Activated T-cell treated with anti-CD3 and anti-CD28 coated beads, Interleukin-2, amount 50 U/mL, for 1 hour (primary cell): ENCODE results near the gene MRPL52.
A peak's percentile ranks its signal among the peaks of the same experiment; 100 is the strongest.
"Not testable (repeated sequence)": the region's sequence is repeated elsewhere in the genome, so short reads cannot be mapped to it uniquely, and the experiment has no call there.

Source experiments
- DNase-seq: peaks from one replicate; pipeline ENCODE4 v3.0.0-alpha.2; 2020

The MRPL52 gene

DNA sequence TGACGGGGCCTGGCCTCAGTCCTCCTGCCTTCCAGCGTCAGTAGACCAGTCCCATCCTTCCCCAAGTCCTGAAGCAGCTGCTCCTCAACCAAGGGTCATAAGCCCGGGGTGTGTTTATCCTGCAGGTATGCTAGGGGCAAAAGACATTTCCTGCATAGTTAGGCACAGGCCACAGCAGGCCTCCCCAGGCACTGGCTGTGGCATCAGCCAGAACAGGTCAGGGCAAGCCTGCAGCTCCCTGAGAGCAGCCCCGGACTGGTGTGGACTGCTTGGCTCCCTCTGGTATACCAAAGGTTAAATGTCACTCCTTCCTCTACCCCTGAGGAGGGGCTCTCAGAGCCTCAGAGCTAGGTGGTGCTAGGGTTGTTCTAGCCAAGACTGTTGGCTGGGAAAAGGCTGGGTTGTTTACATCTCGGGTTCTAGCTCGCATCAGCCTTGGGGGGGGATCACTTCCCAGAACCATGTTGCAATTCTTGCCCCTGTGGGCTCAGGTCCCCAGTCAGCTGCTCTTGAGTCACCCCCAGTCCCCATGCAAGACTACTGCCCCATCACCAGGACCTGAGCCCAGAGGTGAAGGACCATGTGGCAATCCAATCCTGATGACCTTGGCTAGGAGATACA, 9.6 kb downstream of the MRPL52 start:
- no peak for DNase-seq

DNA sequence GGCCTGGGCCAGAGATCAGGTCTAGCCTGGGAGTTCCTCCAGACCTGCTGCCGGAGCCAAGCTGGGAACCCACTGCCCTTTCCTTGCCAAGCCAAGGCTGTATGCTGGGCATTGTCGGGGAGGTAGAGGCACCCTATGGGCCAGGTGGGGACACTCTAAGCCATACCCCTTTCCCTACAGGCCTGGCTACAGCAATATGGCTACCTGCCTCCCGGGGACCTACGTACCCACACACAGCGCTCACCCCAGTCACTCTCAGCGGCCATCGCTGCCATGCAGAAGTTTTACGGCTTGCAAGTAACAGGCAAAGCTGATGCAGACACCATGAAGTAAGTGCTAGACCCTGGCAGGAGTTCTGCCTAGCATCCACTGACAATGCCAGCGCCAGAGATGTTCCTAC, 11.6 kb downstream of the MRPL52 start:
- DNase-seq: no peak

DNA sequence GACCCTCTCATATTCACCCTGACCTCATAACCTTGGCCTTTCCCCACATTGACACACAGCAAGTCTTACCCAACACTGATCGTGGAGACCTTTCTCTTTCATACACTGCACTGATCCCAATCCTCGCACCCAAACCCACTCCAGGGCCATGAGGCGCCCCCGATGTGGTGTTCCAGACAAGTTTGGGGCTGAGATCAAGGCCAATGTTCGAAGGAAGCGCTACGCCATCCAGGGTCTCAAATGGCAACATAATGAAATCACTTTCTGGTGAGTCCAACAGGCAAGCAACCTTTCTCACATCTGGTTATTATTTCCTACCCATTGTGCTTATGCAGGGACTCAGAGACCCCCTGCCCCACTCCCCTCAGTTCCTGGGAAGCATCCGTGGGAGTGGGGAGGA, 12.1 kb downstream of the MRPL52 start:
- DNase-seq: no peak

DNA sequence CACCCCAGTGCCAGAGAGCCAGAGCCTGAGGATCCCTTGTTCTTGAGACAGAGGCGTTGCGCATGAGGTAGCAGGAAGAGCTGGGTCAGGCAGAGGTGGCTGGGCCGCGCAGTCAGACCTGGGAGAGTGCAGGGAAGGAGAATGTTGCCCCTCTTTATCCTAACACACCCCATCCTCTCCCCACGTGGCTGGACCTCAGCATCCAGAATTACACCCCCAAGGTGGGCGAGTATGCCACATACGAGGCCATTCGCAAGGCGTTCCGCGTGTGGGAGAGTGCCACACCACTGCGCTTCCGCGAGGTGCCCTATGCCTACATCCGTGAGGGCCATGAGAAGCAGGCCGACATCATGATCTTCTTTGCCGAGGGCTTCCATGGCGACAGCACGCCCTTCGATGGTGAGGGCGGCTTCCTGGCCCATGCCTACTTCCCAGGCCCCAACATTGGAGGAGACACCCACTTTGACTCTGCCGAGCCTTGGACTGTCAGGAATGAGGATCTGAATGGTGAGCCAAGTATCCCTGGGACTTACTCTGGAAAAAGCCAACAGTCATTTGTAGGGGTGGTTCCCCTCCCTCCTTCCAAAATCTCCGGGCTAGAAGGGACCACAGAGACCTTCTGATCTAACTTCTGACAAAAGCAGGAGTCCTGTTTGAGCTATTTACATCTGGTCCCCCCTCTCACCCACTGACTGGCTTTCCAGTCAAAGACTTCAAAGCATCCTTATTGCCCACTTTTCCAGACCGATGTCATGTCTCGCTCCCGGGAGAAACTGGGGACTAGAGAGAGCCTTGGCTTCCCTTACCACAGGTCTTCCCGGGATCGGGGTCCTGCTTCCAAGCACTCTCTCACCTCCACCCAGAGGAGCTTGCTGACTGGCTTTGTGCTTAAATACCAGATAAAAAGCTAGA, 12.8 kb downstream of the MRPL52 start:
- no peak for DNase-seq

DNA sequence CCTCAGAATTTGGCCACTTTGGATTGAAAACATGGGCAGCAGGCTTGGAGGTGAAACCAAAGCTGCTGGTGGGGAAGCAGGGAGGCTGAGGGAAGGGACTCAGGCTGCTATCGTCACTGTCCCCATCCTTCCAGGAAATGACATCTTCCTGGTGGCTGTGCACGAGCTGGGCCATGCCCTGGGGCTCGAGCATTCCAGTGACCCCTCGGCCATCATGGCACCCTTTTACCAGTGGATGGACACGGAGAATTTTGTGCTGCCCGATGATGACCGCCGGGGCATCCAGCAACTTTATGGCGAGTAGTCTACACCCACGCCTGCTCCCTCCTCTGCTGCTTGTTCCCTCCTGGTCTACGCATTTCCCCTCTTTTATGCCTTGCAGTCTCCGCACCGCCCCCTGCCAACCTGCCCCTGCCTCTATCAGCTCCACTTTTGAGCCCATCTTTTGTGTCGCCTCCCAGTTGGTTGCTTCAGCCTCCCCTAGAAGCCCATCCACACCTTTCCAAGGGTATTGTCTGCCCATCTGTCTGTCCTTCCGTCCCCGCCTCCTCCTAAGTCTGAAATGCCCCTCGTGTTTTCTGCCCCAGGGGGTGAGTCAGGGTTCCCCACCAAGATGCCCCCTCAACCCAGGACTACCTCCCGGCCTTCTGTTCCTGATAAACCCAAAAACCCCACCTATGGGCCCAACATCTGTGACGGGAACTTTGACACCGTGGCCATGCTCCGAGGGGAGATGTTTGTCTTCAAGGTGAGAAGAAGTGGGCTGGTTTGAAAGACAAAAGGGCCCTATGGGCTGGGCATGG, 13.6 kb downstream of the MRPL52 start:
- DNase-seq: no peak

DNA sequence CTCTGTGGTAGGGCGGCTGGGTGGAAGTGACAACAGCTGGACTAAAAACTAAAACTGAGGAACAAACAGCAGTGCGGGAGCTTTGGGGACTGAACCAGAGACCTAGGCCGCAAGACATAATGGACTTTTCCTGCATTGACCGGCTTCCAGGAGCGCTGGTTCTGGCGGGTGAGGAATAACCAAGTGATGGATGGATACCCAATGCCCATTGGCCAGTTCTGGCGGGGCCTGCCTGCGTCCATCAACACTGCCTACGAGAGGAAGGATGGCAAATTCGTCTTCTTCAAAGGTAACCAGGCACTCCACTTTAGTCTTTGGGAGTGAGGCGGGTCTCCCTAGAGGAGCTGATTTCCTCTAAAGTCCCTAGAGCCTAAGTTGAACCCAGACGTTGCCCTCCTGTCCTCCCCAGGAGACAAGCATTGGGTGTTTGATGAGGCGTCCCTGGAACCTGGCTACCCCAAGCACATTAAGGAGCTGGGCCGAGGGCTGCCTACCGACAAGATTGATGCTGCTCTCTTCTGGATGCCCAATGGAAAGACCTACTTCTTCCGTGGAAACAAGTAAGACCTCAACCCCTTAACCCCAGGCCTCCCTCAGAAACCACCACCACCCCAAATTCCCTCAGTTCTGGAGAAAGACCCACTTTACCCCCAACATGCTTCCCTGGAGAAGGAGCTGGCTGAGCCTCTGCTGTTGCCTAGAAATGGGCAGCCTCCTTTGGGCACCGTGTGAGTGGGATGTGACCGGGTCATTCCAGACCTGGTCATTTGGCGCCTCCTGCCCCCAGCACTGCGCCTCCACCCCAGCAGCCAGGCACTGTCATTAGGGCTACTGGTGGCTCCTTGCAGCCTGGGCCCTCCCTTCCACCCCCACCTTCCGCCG, 14.8 kb downstream of the MRPL52 start:
- no peak for DNase-seq

DNA sequence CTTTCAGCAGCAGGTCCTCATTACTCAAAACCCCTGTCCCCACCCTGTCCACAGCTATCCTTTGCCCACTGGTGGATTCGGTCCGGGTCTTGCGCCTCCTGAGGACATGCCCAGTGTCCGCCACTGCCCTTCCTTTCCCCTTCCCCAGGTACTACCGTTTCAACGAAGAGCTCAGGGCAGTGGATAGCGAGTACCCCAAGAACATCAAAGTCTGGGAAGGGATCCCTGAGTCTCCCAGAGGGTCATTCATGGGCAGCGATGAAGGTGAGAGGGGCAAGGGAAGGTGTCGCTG, 15.4 kb downstream of the MRPL52 start:
- no peak for DNase-seq

DNA sequence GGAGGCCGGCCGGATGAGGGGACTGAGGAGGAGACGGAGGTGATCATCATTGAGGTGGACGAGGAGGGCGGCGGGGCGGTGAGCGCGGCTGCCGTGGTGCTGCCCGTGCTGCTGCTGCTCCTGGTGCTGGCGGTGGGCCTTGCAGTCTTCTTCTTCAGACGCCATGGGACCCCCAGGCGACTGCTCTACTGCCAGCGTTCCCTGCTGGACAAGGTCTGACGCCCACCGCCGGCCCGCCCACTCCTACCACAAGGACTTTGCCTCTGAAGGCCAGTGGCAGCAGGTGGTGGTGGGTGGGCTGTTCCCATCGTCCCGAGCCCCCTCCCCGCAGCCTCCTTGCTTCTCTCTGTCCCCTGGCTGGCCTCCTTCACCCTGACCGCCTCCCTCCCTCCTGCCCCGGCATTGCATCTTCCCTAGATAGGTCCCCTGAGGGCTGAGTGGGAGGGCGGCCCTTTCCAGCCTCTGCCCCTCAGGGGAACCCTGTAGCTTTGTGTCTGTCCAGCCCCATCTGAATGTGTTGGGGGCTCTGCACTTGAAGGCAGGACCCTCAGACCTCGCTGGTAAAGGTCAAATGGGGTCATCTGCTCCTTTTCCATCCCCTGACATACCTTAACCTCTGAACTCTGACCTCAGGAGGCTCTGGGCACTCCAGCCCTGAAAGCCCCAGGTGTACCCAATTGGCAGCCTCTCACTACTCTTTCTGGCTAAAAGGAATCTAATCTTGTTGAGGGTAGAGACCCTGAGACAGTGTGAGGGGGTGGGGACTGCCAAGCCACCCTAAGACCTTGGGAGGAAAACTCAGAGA, 16.3 kb downstream of the MRPL52 start:
- no peak for DNase-seq

DNA sequence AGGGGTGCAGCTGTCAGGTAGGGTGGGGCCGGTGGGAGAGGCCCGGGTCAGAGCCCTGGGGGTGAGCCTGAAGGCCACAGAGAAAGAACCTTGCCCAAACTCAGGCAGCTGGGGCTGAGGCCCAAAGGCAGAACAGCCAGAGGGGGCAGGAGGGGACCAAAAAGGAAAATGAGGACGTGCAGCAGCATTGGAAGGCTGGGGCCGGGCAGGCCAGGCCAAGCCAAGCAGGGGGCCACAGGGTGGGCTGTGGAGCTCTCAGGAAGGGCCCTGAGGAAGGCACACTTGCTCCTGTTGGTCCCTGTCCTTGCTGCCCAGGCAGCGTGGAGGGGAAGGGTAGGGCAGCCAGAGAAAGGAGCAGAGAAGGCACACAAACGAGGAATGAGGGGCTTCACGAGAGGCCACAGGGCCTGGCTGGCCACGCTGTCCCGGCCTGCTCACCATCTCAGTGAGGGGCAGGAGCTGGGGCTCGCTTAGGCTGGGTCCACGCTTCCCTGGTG, 17.2 kb downstream of the MRPL52 start:
- DNase-seq: no peak

DNA sequence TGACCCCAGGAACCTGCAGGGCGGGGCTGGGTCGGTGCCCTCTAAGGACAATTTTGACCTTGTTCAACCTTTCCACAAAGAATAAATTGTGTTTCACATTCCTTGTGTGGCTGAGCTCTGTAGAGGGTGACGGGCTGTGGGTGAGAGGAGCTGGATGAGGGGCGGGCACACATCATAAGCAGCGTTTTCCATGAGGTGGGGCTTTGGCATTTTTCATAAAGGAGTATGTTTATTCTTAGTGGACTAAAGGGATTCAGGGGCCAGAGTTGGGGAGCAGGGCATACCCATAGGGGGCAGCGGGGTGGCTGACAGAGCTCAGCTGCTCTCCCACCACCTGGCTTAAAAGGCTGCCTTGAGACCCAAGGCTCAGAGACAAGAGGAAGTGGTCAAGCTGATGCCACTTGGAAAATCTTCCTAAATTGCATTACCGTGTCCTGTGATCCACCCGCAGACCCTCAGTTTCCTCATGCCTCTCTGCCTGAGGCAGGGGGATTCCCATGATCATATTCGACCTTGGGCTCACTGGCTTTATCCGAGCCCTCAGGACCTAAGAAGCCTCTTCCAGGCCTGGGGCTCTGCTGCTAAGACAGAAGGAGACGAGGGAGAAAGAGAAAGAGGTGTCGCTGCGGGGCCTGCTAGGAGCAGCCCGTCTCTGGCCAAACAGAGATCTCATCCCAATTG, 18.1 kb downstream of the MRPL52 start:
- no peak for DNase-seq

DNA sequence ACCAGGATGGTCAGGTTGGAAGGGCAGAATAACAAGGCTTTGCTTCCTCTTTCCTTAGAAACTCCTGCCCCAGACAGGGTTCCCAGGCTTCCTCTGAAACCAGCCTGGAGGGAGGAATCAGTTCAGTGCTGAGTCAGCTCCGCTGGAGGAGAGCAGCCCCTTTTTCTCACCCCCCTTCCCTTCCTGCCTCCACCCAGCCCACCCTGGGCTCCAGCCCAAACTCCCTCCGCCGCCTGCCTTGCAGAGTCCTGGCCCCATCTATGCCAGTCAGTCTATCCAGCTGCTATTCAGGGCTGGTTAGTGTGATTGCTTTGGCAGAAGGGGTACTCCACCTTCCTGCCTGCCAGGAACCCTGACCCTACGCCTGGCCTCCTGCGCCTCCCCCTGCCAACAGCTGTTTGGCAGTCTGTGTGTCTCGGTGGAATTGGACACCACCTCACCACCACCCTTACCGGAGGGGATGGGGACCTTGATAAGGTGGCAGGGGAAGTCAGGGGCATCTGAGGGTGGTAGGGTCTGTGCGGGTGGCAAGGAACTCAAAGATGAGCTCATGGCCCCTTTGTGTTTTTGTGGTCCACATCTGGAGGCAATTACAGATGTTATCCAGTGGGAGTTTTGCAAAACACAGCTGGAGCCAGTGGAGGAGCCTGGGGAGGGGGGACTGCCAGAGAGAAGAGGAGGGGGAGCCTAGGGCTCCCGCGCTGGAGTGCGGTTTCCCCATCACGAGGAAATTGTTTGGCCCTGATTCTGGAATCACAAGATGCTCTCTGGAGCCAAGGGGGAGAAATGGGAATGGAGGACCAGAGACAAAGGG, 18.9 kb downstream of the MRPL52 start:
- no peak for DNase-seq

DNA sequence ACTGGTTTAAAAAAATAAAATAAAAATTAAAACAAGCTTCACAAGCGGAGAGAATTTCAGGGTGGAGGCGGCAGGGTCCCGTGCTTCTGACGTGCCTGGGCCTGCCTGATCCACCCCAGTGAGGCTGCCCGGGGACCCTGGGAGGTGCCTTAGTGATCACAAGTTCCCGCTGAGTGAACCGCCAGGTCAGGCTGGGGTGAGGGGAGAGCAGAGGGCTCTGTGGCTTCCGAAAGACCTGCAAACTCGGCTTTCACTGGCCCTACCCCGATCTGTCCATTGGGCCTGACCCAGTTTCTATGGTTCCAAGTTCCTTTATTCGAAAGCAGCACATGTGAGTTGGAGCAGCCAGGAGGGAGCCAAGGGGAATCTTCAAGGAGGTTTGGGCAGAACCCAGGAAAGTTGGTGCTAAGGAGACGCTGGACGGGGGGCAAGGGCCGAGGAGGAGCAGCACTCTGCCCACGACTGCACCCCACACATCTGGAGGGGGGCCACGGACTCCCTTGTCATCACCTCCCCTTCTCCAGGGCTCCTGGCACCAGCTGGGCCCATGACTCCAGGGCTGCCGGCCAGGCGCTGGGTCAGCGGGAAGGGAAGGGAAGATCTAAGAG, 19.6 kb downstream of the MRPL52 start:
- no peak for DNase-seq

DNA sequence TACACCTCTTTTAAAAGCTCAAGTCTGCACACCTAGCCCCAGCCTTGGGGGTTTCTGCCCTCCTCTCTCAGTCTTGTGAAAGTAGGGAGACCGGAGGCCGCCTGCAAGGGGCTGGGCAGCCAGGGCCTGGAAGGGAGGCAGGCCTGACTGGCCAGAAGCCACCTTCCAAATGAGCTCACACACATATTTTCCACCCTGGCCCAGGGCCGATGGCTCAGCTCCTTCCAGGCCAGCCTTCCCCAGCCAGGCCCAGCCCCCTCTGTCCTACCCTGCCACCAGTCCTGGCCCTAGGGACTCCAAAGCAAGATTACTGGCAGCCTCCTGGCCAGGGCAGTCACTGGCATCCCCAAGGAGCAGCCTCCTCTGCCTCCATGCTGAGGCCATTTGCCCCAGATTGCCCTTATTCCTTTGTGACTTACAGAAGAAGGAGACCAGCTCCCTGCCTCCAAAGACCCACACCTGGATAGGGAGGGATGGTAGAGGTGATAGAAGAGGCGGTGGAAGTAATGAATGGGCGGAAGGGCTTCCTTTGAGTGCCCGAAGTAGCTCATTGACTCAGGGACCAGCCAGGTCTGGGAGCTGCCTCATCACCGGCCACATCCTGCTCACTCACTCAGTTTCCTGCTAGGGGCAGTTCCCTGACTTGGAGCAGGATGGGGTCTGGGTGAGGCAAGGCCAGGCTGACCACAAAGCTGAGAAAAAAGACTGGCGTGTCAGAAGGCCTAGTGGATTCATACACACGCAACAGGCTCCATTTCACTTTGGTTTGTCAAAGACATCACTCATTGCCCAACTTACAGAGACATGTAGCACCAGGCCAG, 21.5 kb downstream of the MRPL52 start:
- no peak for DNase-seq

DNA sequence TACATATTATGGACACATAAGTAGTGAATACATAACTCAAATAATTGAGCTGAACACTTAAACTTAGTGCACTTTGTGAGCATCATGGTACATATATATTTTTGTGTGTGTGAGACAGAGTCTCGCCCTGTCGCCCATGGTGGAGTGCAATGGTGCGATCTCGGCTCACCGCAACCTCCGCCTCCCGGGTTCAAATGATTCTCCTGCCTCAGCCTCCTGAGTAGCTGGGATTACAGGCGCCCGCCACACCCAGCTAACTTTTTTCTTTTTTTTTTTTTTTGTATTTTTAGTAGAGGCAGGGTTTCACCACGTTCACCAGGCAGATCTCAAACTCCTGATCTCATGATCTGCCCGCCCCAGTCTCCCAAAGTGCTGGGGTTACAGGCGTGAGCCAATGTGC, 22.5 kb downstream of the MRPL52 start:
- not testable (repeated sequence) for DNase-seq

DNA sequence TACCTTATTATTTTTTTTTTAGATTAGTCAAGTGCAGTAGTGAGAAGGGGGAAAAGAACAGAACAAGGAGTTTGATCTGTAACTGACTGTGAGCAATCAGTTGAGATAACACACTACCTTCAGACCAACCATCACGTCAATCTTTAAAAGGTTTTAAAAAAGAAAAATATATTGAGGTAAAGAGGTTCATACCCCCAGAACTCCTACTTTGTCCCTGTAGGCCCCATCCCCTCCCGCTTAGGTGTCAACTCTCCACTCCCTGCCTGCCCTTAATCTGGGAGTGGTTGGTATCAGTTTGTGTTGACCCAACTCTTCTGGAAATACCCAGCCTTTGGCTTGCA, 22.9 kb downstream of the MRPL52 start:
- no peak for DNase-seq

DNA sequence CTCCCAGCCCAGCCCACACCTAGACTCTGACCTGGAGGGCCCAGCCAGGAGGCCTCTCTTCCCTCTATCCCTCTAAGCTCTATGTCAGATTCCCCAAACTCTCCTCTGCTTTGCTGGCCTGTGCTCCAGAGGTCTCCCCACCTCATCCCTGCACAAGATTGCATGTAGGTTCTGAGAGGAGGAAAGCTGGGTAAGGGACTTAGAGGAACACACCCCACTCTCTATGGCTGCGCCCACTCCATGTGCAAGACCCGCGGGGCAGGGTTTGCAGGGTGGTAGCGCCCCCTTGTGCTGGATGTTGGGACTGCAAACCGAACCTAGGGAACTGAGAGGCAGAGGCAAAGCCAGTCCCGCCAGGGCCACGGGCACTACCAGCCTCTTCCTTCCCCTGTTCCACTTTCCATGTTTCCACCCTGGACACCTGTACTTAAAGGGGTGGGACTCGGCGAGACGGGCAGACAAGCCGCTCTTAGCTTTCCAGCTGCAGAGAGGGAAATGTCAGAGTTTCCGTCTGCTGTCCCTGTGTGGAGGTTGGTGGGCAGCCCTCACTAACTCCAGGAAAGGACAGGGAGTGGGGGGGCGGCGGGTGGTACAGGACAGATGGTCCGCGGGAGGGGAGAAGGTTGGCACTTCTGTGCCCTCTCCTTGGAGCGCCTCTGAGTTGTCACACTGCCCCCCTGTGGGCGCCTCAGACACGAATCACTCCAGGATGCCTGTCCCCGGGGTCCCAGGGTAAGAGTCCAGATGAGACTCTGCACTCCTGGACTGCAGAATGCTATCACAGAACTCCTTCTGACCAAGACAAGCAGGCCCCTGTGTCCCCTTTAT, 23.5 kb downstream of the MRPL52 start:
- DNase-seq: peak; percentile 96

DNA sequence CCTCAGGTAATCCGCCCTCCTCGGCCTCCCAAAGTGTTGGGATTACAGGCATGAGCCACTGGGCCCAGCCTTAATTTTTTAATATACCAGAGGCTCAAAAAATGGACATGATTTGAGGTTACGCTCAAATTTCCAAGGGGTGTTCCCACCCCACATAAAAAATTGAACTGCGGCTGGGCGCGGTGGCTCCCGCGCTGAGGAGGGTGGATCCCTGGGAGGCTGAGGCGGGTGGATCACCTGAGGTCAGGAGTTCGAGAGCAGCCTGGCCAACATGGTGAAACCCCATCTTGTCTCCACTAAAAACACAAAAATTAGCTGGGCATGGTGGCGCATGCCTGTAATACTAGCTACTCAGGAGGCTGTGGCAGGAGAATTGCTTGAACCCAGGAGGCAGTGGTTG, 24.6 kb downstream of the MRPL52 start:
- DNase-seq: not testable (repeated sequence)
